Left ventricle myocardium inferior (tissue), 1 donor: ENCODE data around the gene MYO6. TPM values are rescaled to one million over a fixed set of nuclear protein-coding genes. Genes with fewer than 3 reads are reported as not detected.

Experiments
- DNase-seq: peaks from one replicate; pipeline ENCODE4 v3.0.0-alpha.2; 2020
- H3K27ac ChIP-seq: fragments of 200-600 bp; replicated peaks from 2 replicates; pipeline ENCODE4 v1.8.0; 2021
- H3K27me3 ChIP-seq: fragments of 200-600 bp; 2 replicates; pipeline ENCODE4 v1.8.0; 2021; ENCODE audit warnings: low read depth
- H3K36me3 ChIP-seq: fragments of 200-600 bp; 2 replicates; pipeline ENCODE4 v1.8.0; 2021
- H3K4me1 ChIP-seq: fragments of 200-600 bp; 2 replicates; pipeline ENCODE4 v1.8.0; 2021
- H3K4me3 ChIP-seq: fragments of 200-600 bp; 2 replicates; pipeline ENCODE4 v1.8.0; 2021; ENCODE audit warnings: mild to moderate bottlenecking, moderate library complexity
- H3K9me3 ChIP-seq: fragments of 200-600 bp; replicated peaks from 2 replicates; pipeline ENCODE4 v1.8.0; 2021
- intact Hi-C: fragments of 100-400 bp; cut with micrococcal nuclease; formaldehyde crosslinking; loops from one replicate; pipeline ENCODE4 v1.11.0; 2022
- total RNA-seq: library from RNA; stranded (reverse); fragmentation: NEBNext Ultra II Directional; extraction: Animal tissue kit (Norgen Biotek cat#: 25700); gene quantifications from one replicate; pipeline ENCODE4 v1.2.1, GENCODE V29; 2021
- TF ChIP-seq, protein P1 (sequence below): fragments of 200-600 bp; IDR thresholded peaks from 2 replicates; pipeline ENCODE4 v1.8.0; 2021; ENCODE audit warnings: antibody characterized with exemption, mild to moderate bottlenecking, borderline replicate concordance
- donor health status: DM: no; HTN: yes; CAD: no; lungs with severe emphysema.

Gene MYO6
- total RNA-seq, 1 donor from 2014 or later: 5.0 TPM

DNA sequence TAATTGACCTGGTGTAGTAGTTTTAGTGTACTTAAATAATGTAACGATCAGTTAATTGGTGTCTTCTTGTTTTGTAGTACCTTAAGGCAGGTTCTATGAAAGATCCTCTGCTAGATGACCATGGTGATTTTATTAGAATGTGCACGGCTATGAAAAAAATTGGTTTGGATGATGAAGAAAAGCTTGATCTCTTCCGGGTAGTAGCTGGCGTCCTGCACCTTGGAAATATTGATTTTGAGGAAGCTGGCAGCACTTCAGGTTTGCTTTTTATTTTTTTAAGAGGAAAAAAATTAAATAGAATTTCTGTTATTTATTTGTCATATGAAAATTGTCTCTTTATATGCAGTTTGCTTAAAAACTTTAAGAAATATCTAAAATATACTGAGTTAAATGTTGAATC lies 99.2 kb downstream of the MYO6 start:
- H3K4me1 ChIP-seq: no peaks in the 10 kb centered on the region
- DNase-seq: no peak
- H3K9me3 ChIP-seq: no peaks in the 10 kb centered on the region
- TF ChIP-seq, protein P1, sequence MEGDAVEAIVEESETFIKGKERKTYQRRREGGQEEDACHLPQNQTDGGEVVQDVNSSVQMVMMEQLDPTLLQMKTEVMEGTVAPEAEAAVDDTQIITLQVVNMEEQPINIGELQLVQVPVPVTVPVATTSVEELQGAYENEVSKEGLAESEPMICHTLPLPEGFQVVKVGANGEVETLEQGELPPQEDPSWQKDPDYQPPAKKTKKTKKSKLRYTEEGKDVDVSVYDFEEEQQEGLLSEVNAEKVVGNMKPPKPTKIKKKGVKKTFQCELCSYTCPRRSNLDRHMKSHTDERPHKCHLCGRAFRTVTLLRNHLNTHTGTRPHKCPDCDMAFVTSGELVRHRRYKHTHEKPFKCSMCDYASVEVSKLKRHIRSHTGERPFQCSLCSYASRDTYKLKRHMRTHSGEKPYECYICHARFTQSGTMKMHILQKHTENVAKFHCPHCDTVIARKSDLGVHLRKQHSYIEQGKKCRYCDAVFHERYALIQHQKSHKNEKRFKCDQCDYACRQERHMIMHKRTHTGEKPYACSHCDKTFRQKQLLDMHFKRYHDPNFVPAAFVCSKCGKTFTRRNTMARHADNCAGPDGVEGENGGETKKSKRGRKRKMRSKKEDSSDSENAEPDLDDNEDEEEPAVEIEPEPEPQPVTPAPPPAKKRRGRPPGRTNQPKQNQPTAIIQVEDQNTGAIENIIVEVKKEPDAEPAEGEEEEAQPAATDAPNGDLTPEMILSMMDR: no peak
- intact Hi-C loops: no loop called here
- no peaks in the 10 kb centered on the region for H3K27me3 ChIP-seq
- H3K27ac ChIP-seq: no peak overlapping the region
- no peak overlapping the region for H3K4me3 ChIP-seq
- no peaks in the 10 kb centered on the region for H3K36me3 ChIP-seq

DNA sequence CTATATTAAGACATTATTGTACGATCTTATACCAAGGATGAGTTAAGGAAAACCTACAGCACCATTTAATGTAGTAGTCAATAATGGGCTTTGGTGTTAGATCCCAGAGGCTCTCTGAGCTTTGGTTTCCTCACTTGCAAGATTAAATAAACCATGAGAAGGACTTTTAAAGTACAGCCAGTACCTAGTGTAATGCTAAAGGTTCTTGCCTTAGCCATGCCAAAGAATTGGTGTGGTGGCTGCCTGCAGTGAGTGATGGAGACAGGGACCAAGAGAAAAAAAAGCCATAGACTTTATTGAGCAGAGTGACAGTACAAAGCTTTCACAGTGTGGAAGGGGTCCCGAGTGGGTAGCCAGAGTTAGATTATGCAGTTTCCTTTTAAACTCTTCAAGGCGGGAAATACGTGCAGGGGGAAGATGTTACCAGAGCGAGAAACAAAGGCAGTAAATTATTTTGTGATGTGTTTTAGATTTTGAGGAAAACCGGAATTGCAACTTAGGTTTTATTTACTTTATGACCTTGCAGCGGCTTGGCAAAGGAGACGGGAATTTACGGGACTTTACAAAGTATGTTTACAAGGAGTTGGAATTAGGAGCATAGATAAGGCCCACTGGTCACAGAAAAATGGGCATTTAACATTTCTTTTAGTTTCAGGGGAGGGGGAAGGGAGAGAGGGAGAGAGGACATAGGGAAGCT lies 100.4 kb downstream of the MYO6 start:
- Histone ChIP-seq H3K36me3 (no peaks in the 10 kb centered on the region), H3K4me1 (no peaks in the 10 kb centered on the region), H3K4me3 (no peak overlapping the region), H3K9me3 (no peaks in the 10 kb centered on the region), H3K27me3 (no peaks in the 10 kb centered on the region), H3K27ac (no peak overlapping the region)
- intact Hi-C loops: no loop called here
- TF ChIP-seq, protein P1: no peak
- no peak for DNase-seq

DNA sequence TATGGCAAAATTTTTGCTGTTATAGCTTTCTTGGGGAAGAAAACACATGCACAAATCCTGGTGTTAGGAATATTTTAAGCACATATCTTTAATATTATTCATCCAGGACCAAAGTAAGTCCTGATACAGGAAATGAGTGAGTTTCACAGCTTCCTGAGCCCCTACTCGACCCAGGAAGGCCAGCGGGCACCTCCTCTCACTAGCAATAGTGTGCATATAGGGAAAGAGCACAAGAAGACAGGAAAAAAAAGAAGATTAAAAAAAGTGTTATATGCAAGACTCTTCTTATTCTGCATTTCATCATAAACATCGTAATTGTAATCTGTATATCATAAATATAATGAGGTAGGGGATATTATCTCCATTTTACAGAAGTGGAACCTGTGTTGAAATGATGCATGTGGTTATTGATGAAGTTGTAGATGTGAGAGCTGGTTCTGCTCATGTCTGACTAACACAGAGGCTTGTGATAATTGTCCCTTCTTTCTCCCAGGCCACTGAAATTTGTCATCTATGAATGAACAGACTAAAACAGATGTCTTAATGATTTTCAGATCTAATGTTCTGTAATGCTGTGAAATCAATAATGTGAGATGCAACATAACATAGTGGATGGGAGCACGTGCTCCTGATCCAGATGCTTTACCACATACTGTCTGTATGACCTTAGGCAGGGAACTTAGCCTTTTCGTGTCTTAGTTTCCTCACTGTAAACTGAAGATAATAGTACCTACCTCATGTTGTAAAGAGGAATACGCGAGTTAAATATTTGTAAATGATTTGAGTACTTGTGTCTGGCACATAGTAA lies 101.2 kb downstream of the MYO6 start:
- Histone ChIP-seq H3K4me1 (no peaks in the 10 kb centered on the region), H3K4me3 (no peak overlapping the region), H3K27ac (no peak overlapping the region), H3K36me3 (no peaks in the 10 kb centered on the region), H3K9me3 (no peaks in the 10 kb centered on the region), H3K27me3 (no peaks in the 10 kb centered on the region)
- DNase-seq: no peak
- TF ChIP-seq, protein P1: no peak
- intact Hi-C loops: no loop called here

DNA sequence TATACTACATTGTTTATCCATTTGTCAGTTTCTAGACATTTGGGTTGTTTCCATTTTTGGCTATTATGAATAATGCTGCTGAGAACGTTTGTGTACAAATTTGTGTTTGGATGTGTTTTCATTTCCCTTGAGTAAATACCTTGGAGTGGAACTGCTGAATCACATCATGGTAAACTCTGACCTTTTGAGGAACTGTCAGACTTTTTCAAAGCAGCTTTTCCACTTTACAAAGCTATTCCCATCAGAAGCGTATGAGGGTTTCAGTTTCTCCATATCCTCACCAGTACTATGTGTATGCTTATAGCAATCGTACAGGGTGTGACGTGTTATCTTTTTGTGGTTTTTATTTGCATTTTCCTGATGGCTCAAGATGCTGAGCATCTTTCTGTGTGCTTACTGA lies 103.7 kb downstream of the MYO6 start:
- intact Hi-C loops: no loop called here
- Histone ChIP-seq H3K27ac (no peak overlapping the region), H3K36me3 (peaks cover 11% of the 10 kb centered on the region), H3K27me3 (no peaks in the 10 kb centered on the region), H3K4me3 (no peak overlapping the region), H3K4me1 (no peaks in the 10 kb centered on the region), H3K9me3 (no peaks in the 10 kb centered on the region)
- TF ChIP-seq, protein P1: no peak
- DNase-seq: no peak

DNA sequence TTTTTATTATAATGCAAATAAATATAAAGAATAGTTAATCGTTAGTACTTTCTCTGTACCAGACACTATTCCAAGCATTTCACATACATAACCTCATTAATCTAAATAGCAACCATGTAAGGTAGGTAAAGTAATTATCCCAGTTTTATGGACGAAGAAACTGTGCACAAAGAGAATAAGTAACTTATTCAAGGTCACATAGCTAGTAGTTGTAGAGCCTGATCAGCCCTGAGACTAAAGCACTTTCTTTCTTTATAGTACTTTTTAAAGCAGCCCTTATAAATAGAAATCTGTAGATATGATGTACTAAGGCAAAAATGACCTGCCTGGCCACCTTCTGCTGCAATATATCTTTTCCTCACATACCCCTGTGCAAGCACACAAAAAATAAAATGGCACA lies 104.8 kb downstream of the MYO6 start:
- intact Hi-C loops: no loop called here
- DNase-seq: no peak
- Histone ChIP-seq H3K36me3 (peaks cover 16% of the 10 kb centered on the region), H3K27me3 (no peaks in the 10 kb centered on the region), H3K27ac (no peak overlapping the region), H3K4me1 (no peaks in the 10 kb centered on the region), H3K4me3 (no peak overlapping the region), H3K9me3 (no peaks in the 10 kb centered on the region)
- TF ChIP-seq, protein P1: no peak
